Measurements from ENCODE around the gene STOM. TPM values are rescaled to one million over a fixed set of nuclear protein-coding genes. Genes with fewer than 3 reads are reported as not detected.

STOM gene
- total RNA-seq, 5 donors from 2014 or later (not counting 1 experiment from before 2014, with no cell fraction given) = 24.2 to 73.9 (median 57.8) TPM

DNA sequence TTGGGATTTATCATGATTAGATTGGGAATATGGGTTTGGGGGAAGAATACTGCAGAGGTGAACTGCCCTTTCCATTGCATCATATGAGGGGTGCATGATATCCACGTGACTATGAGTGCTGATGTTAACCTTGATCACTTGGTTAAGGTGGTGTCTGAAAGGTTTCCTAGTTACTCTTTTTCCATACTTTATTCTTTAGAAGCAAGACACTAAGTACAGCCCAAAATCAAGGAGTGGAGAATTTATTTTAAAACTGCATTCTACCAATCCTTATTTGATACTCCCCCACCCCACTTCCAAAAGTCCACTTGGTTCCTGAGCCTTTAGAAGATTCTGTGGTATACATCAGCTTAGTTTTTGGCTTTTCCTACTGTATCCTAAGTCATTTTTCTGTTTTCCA, 20.3 kb upstream of the STOM start:
- Mint-ChIP-seq H3K27me3 (no peaks in the 10 kb centered on the region), H3K4me3 (no peak overlapping the region), H3K36me3 (no peaks in the 10 kb centered on the region), H3K9me3 (no peaks in the 10 kb centered on the region), H3K4me1 (peaks cover 7 to 11% (median 9%) of the 10 kb centered on the region in 3 donors), H3K27ac (no peak overlapping the region)
- H3K27ac ChIP-seq (ENCODE audit: low read length) = no peak overlapping the region
- H3K9me3 ChIP-seq = no peaks in the 10 kb centered on the region
- DNase-seq (no peak), ATAC-seq (replicated peaks in 1 of 4) (no peak)
- H3K4me1 ChIP-seq (ENCODE audit: control insufficient read depth in 1 of 2, extremely low read depth in 1 of 2, insufficient read depth in 2 of 2, low read length in 2 of 2) = peaks cover 0 to 2% of the 10 kb centered on the region in 2 experiments
- no peaks in the 10 kb centered on the region for H3K36me3 ChIP-seq (ENCODE audit: control insufficient read depth in 2 of 2, extremely low read depth in 1 of 2, insufficient read depth in 1 of 2, low read length in 1 of 2)
- no peak overlapping the region for H3K4me3 ChIP-seq (ENCODE audit: control insufficient read depth in 1 of 2, extremely low read depth in 1 of 2, low read length in 1 of 2)
- POLR2A ChIA-PET = no interaction called here
- no CpG with 5 or more reads among the region's 1 CpG for WGBS (ENCODE audit: insufficient coverage)
- H3K27me3 ChIP-seq (replicated peaks in 1 of 2; ENCODE audit: control insufficient read depth in 2 of 2, extremely low read depth in 1 of 2, insufficient read depth in 2 of 2, low read length in 1 of 2) = no peaks in the 10 kb centered on the region
- CTCF ChIA-PET = interaction anchor here (0.6 to 1.9 kb wide), 4 partner anchors 8 to 70 kb away, joined by 3 to 5 read pairs (median 4); no protein-coding TSS in a partner anchor

GRCh38 chr9:121388140-121388905, 18.3 kb upstream of the STOM start:
- DNase-seq (no peak), ATAC-seq (replicated peaks in 1 of 4) (no peak)
- Histone ChIP-seq H3K4me3 (ENCODE audit: control insufficient read depth in 1 of 2, extremely low read depth in 1 of 2, low read length in 1 of 2) (no peak overlapping the region), H3K9me3 (no peaks in the 10 kb centered on the region), H3K4me1 (ENCODE audit: control insufficient read depth in 1 of 2, extremely low read depth in 1 of 2, insufficient read depth in 2 of 2, low read length in 2 of 2) (peaks cover 0 to 2% of the 10 kb centered on the region in 2 experiments), H3K27ac (ENCODE audit: low read length) (no peak overlapping the region), H3K36me3 (ENCODE audit: control insufficient read depth in 2 of 2, extremely low read depth in 1 of 2, insufficient read depth in 1 of 2, low read length in 1 of 2) (no peaks in the 10 kb centered on the region), H3K27me3 (replicated peaks in 1 of 2; ENCODE audit: control insufficient read depth in 2 of 2, extremely low read depth in 1 of 2, insufficient read depth in 2 of 2, low read length in 1 of 2) (no peaks in the 10 kb centered on the region)
- ChIA-PET POLR2A (interaction anchor here in 1 of 2 donors (0.6 kb wide), 1 partner anchor 20 kb away, joined by 6 read pairs; no protein-coding TSS in a partner anchor), CTCF (no interaction called here)
- Mint-ChIP-seq H3K27me3 (peaks cover 0 to 4% of the 10 kb centered on the region in 2 donors), H3K27ac (no peak overlapping the region), H3K9me3 (no peaks in the 10 kb centered on the region), H3K36me3 (no peaks in the 10 kb centered on the region), H3K4me3 (no peak overlapping the region), H3K4me1 (peaks cover 4 to 7% (median 4%) of the 10 kb centered on the region in 3 donors)
- WGBS (ENCODE audit: insufficient coverage) = 90% methylated on average over 2 of the region's 4 CpGs

- no peak for ATAC-seq (replicated peaks in 1 of 4)
- H3K27me3 Mint-ChIP-seq = peaks cover 0 to 4% of the 10 kb centered on the region in 2 donors
Observed at GRCh38 chr9:121386442-121387175, 16.6 kb upstream of the STOM start.

GRCh38 chr9:121383715-121384114, 13.7 kb upstream of the STOM start:
- Mint-ChIP-seq H3K4me3 (no peak overlapping the region), H3K27ac (no peak overlapping the region), H3K36me3 (no peaks in the 10 kb centered on the region), H3K4me1 (no peaks in the 10 kb centered on the region), H3K27me3 (peaks cover 0 to 4% of the 10 kb centered on the region in 2 donors), H3K9me3 (no peaks in the 10 kb centered on the region)
- no peaks in the 10 kb centered on the region for H3K4me1 ChIP-seq (ENCODE audit: control insufficient read depth in 1 of 2, extremely low read depth in 1 of 2, insufficient read depth in 2 of 2, low read length in 2 of 2)
- H3K4me3 ChIP-seq (ENCODE audit: control insufficient read depth in 1 of 2, extremely low read depth in 1 of 2, low read length in 1 of 2) = no peak overlapping the region
- no peaks in the 10 kb centered on the region for H3K36me3 ChIP-seq (ENCODE audit: control insufficient read depth in 2 of 2, extremely low read depth in 1 of 2, insufficient read depth in 1 of 2, low read length in 1 of 2)
- H3K9me3 ChIP-seq = no peaks in the 10 kb centered on the region
- no peak overlapping the region for H3K27ac ChIP-seq (ENCODE audit: low read length)
- ChIA-PET POLR2A (no interaction called here), CTCF (no interaction called here)
- ATAC-seq (replicated peaks in 1 of 4) = no peak
- WGBS (ENCODE audit: insufficient coverage) = 87% methylated on average over 5 of the region's 6 CpGs
- H3K27me3 ChIP-seq (replicated peaks in 1 of 2; ENCODE audit: control insufficient read depth in 2 of 2, extremely low read depth in 1 of 2, insufficient read depth in 2 of 2, low read length in 1 of 2) = no peaks in the 10 kb centered on the region
- no peak for DNase-seq

More at GRCh38 chr9:121386442-121387175, 16.6 kb upstream of the STOM start:
- Mint-ChIP-seq H3K4me3 (no peak overlapping the region), H3K4me1 (no peaks in the 10 kb centered on the region), H3K36me3 (no peaks in the 10 kb centered on the region), H3K9me3 (no peaks in the 10 kb centered on the region), H3K27ac (no peak overlapping the region)
- POLR2A ChIA-PET = interaction anchor here in 1 of 2 donors (0.7 kb wide), 1 partner anchor 68 kb away, joined by 3 read pairs; no protein-coding TSS in a partner anchor
- DNase-seq = no peak
- CTCF ChIA-PET = interaction anchor here in 1 of 2 donors (0.9 to 1.5 kb wide), 3 partner anchors 9 to 13 kb away, joined by 3 to 4 read pairs (median 4); no protein-coding TSS in a partner anchor
- no peaks in the 10 kb centered on the region for H3K9me3 ChIP-seq
- no peak overlapping the region for H3K27ac ChIP-seq (ENCODE audit: low read length)
- no peaks in the 10 kb centered on the region for H3K27me3 ChIP-seq (replicated peaks in 1 of 2; ENCODE audit: control insufficient read depth in 2 of 2, extremely low read depth in 1 of 2, insufficient read depth in 2 of 2, low read length in 1 of 2)
- WGBS (ENCODE audit: insufficient coverage) = no CpG with 5 or more reads among the region's 2 CpGs
- no peak overlapping the region for H3K4me3 ChIP-seq (ENCODE audit: control insufficient read depth in 1 of 2, extremely low read depth in 1 of 2, low read length in 1 of 2)
- no peaks in the 10 kb centered on the region for H3K36me3 ChIP-seq (ENCODE audit: control insufficient read depth in 2 of 2, extremely low read depth in 1 of 2, insufficient read depth in 1 of 2, low read length in 1 of 2)
- H3K4me1 ChIP-seq (ENCODE audit: control insufficient read depth in 1 of 2, extremely low read depth in 1 of 2, insufficient read depth in 2 of 2, low read length in 2 of 2) = no peaks in the 10 kb centered on the region

DNA sequence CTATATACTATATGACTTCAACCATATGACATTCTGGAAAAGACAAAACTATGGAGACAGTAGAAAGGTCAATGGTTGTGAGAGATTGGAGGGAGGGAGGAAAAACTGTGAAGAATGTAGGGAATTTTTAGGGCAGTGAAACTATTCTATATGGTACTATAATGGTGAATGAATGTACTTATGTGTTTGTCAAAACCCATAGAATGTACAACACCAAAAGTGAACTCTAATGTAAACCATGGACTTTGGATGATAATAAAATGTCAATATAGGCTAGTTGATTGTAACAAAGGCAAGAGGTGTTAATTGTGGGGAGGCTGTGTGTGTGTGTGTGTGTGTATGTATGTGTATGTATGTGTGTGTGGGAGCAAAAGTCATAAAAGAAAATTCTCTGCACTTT, 10.8 kb upstream of the STOM start:
- H3K27ac ChIP-seq (ENCODE audit: low read length) = no peak overlapping the region
- H3K4me3 ChIP-seq (ENCODE audit: control insufficient read depth in 1 of 2, extremely low read depth in 1 of 2, low read length in 1 of 2) = no peak overlapping the region
- peaks cover 0 to 4% (median 0%) of the 10 kb centered on the region in 3 donors for H3K9me3 Mint-ChIP-seq
- H3K9me3 ChIP-seq = no peaks in the 10 kb centered on the region
- no peaks in the 10 kb centered on the region for H3K27me3 ChIP-seq (replicated peaks in 1 of 2; ENCODE audit: control insufficient read depth in 2 of 2, extremely low read depth in 1 of 2, insufficient read depth in 2 of 2, low read length in 1 of 2)
- DNase-seq (no peak), ATAC-seq (replicated peaks in 1 of 4) (no peak)
- H3K4me1 ChIP-seq (ENCODE audit: control insufficient read depth in 1 of 2, extremely low read depth in 1 of 2, insufficient read depth in 2 of 2, low read length in 2 of 2) = no peaks in the 10 kb centered on the region
- H3K36me3 Mint-ChIP-seq = peaks cover 4% of the 10 kb centered on the region
- CTCF ChIA-PET = interaction anchor here in 1 of 2 donors (0.6 to 1.2 kb wide), 6 partner anchors 21 to 616 kb away, joined by 3 to 5 read pairs (median 4); no protein-coding TSS in a partner anchor
- peaks cover 0 to 4% of the 10 kb centered on the region in 2 donors for H3K27me3 Mint-ChIP-seq
- no peaks in the 10 kb centered on the region for H3K36me3 ChIP-seq (ENCODE audit: control insufficient read depth in 2 of 2, extremely low read depth in 1 of 2, insufficient read depth in 1 of 2, low read length in 1 of 2)
- POLR2A ChIA-PET = no interaction called here
- H3K4me3 Mint-ChIP-seq = no peak overlapping the region
- H3K27ac Mint-ChIP-seq = no peak overlapping the region
- no peaks in the 10 kb centered on the region for H3K4me1 Mint-ChIP-seq

DNA sequence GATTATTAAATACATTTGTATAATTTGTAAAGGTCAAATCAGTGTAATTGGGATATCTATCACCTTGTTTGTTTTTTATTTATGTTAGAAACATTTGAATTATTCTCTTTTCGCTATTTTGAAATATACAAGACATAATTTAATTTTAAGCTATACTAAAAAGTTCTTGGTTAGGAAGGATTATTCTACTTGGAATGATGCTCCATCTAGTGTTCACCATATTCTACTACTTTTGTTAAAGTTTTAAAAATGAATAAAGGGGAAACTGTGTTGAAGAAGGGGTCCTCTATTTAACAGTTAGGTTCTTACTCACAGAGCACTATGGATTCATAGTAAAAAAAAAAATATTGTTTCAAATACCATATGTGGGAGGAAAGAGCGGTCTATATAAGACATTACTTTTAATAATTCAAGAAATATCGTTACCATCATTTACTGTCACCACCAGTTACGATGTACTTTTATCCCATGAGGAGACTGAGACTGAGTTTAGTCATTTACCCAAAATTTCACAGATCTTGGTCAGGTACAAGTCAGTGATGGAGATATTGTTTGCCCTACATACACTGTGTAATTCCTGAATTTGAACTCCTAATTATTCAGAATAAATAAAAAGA, 6.3 kb upstream of the STOM start:
- Mint-ChIP-seq H3K27me3 (no peaks in the 10 kb centered on the region), H3K9me3 (peaks cover 0 to 4% (median 0%) of the 10 kb centered on the region in 3 donors), H3K4me3 (no peak overlapping the region), H3K4me1 (peaks cover 0 to 22% (median 16%) of the 10 kb centered on the region in 3 donors), H3K27ac (no peak overlapping the region), H3K36me3 (peaks cover 4% of the 10 kb centered on the region)
- ChIA-PET CTCF (interaction anchor here (0.5 to 4.7 kb wide), 15 partner anchors 11 to 691 kb away, joined by 3 to 68 read pairs (median 4); no protein-coding TSS in a partner anchor), POLR2A (no interaction called here)
- WGBS (ENCODE audit: insufficient coverage) = no CpG with 5 or more reads among the region's 4 CpGs
- DNase-seq (peak in 1 of 35 experiments; percentile 48), ATAC-seq (replicated peaks in 1 of 4) (no peak)
- Histone ChIP-seq H3K36me3 (ENCODE audit: control insufficient read depth in 2 of 2, extremely low read depth in 1 of 2, insufficient read depth in 1 of 2, low read length in 1 of 2) (no peaks in the 10 kb centered on the region), H3K4me1 (ENCODE audit: control insufficient read depth in 1 of 2, extremely low read depth in 1 of 2, insufficient read depth in 2 of 2, low read length in 2 of 2) (no peaks in the 10 kb centered on the region), H3K9me3 (no peaks in the 10 kb centered on the region), H3K27me3 (replicated peaks in 1 of 2; ENCODE audit: control insufficient read depth in 2 of 2, extremely low read depth in 1 of 2, insufficient read depth in 2 of 2, low read length in 1 of 2) (no peaks in the 10 kb centered on the region), H3K4me3 (ENCODE audit: control insufficient read depth in 1 of 2, extremely low read depth in 1 of 2, low read length in 1 of 2) (no peak overlapping the region), H3K27ac (ENCODE audit: low read length) (no peak overlapping the region)
